OCI-LY3 (cell line): ENCODE measurements around the gene ABCB9.

ENCODE experiments used
- H2AFZ ChIP-seq: fragments of 200-600, 300-600 bp; shearing (Covaris generic); 2 replicates; pipeline ENCODE4 v1.6.0; 2014; ENCODE audit warnings: antibody characterized with exemption, low read depth, low read length
- H3K27ac ChIP-seq: fragments of 200-600, 300-600 bp; sonication (generic); 2 replicates; pipeline ENCODE4 v1.5.1; 2014; ENCODE audit warnings: mild to moderate bottlenecking, low read length, moderate library complexity, mixed read lengths
- H3K27me3 ChIP-seq: fragments of 200-600, 300-600 bp; sonication (generic); 2 replicates; pipeline ENCODE4 v1.6.1; 2014; ENCODE audit warnings: low read depth, low read length, mixed read lengths
- H3K36me3 ChIP-seq: fragments of 200-600, 300-600 bp; sonication (generic); replicated peaks from 2 replicates; pipeline ENCODE3; 2014; ENCODE audit warnings: low read depth, low read length, mixed read lengths
- H3K4me1 ChIP-seq: fragments of 300-600, 200-600 bp; sonication (generic); 2 replicates; pipeline ENCODE4 v1.6.1; 2014; ENCODE audit warnings: low read length, mixed read lengths
- H3K4me2 ChIP-seq: fragments of 200-600, 300-600 bp; sonication (generic); 2 replicates; pipeline ENCODE4 v1.6.1; 2014; ENCODE audit warnings: low read length, mixed read lengths
- H3K4me3 ChIP-seq: fragments of 300-600, 200-600 bp; sonication (generic); 2 replicates; pipeline ENCODE4 v1.5.1; 2014; ENCODE audit warnings: antibody characterized with exemption, mild to moderate bottlenecking, low read length, moderate library complexity
- H3K79me2 ChIP-seq: fragments of 300-600, 200-600 bp; shearing (Covaris generic); 2 replicates; pipeline ENCODE4 v1.6.1; 2014; ENCODE audit warnings: mild to moderate bottlenecking, low read length, mixed read lengths
- H3K9ac ChIP-seq: fragments of 300-600, 200-600 bp; shearing (Covaris generic); 2 replicates; pipeline ENCODE4 v1.6.0; 2014; ENCODE audit warnings: mild to moderate bottlenecking, low read length, moderate library complexity
- H3K9me3 ChIP-seq: fragments of 200-600, 300-600 bp; shearing (Covaris generic); 2 replicates; pipeline ENCODE4 v1.6.1; 2014; ENCODE audit warnings: low read length, mixed read lengths; ENCODE audit not compliant: insufficient read depth
- H4K20me1 ChIP-seq: fragments of 200-600, 300-600 bp; sonication (generic); 2 replicates; pipeline ENCODE4 v1.6.1; 2016; ENCODE audit warnings: low read length, mixed read lengths; ENCODE audit not compliant: insufficient read depth
- CTCF ChIP-seq: fragments of 200-600, 300-600 bp; sonication (generic); IDR thresholded peaks from 2 replicates; pipeline ENCODE4 v1.5.1; 2014; ENCODE audit warnings: antibody characterized with exemption, low read length, low read depth
- EZH2phosphoT487 ChIP-seq: fragments of 200-600 bp; shearing (Covaris generic); IDR thresholded peaks from 2 replicates; pipeline ENCODE4 v1.6.1; 2018; ENCODE audit warnings: antibody characterized with exemption, mixed run types, low read depth

ABCB9 gene

GRCh38 chr12:122929148-122929538, 37.1 kb downstream of the ABCB9 start:
- Histone ChIP-seq H3K4me1 (peaks cover 11% of the 10 kb centered on the region), H3K4me3 (no peak overlapping the region), H3K9ac (no peak overlapping the region), H3K9me3 (no peaks in the 10 kb centered on the region), H3K36me3 (no peaks in the 10 kb centered on the region), H2AFZ (no peak overlapping the region), H3K27me3 (peaks cover 24% of the 10 kb centered on the region), H3K27ac (no peak overlapping the region), H3K4me2 (no peak overlapping the region), H3K79me2 (no peaks in the 10 kb centered on the region), H4K20me1 (no peaks in the 10 kb centered on the region)
- TF ChIP-seq EZH2phosphoT487: no peak
- no peak for TF ChIP-seq CTCF

- Histone ChIP-seq H3K79me2 (no peaks in the 10 kb centered on the region), H3K4me3 (no peak overlapping the region), H2AFZ (no peak overlapping the region), H3K9ac (no peak overlapping the region), H3K27ac (no peak overlapping the region), H3K36me3 (no peaks in the 10 kb centered on the region), H4K20me1 (no peaks in the 10 kb centered on the region), H3K9me3 (no peaks in the 10 kb centered on the region), H3K4me2 (no peak overlapping the region), H3K4me1 (peaks cover 11% of the 10 kb centered on the region), H3K27me3 (peaks cover 21% of the 10 kb centered on the region)
- TF ChIP-seq CTCF (no peak), EZH2phosphoT487 (no peak)
Observed at GRCh38 chr12:122928404-122929147, 37.7 kb downstream of the ABCB9 start.

GRCh38 chr12:122927756-122928403, 38.4 kb downstream of the ABCB9 start:
- Histone ChIP-seq H3K27ac (no peak overlapping the region), H3K4me1 (peaks cover 11% of the 10 kb centered on the region), H3K4me3 (no peak overlapping the region), H3K79me2 (no peaks in the 10 kb centered on the region), H3K27me3 (peaks cover 21% of the 10 kb centered on the region), H2AFZ (no peak overlapping the region), H3K4me2 (no peak overlapping the region), H3K9me3 (no peaks in the 10 kb centered on the region), H3K9ac (no peak overlapping the region), H4K20me1 (no peaks in the 10 kb centered on the region), H3K36me3 (no peaks in the 10 kb centered on the region)
- TF ChIP-seq EZH2phosphoT487: no peak
- TF ChIP-seq CTCF: no peak

- no peak overlapping the region for H3K4me3 ChIP-seq
- TF ChIP-seq CTCF (no peak), EZH2phosphoT487 (no peak)
- H3K27ac ChIP-seq: no peak overlapping the region
- no peaks in the 10 kb centered on the region for H3K79me2 ChIP-seq
- H3K4me1 ChIP-seq: peaks cover 3% of the 10 kb centered on the region
- H3K9me3 ChIP-seq: no peaks in the 10 kb centered on the region
- H3K27me3 ChIP-seq: peaks cover 7% of the 10 kb centered on the region; the same call in 1 of the 2 replicates
- H3K36me3 ChIP-seq: no peaks in the 10 kb centered on the region
- no peak overlapping the region for H3K9ac ChIP-seq
- no peak overlapping the region for H3K4me2 ChIP-seq
- no peaks in the 10 kb centered on the region for H4K20me1 ChIP-seq
- no peak overlapping the region for H2AFZ ChIP-seq
Observed at GRCh38 chr12:122921917-122922316, 44.3 kb downstream of the ABCB9 start.
